Hepatic stellate cell (primary cell): ENCODE data around the gene MUCL3.
A peak's percentile ranks its signal among the peaks of the same experiment; 100 is the strongest.
"Not testable (repeated sequence)": the region's sequence is repeated elsewhere in the genome, so short reads cannot be mapped to it uniquely, and the experiment has no call there.

Experiments used
- DNase-seq: peaks from one replicate; pipeline ENCODE4 v3.0.0; 2011; ENCODE audit warnings: low spot score

Gene MUCL3

DNA sequence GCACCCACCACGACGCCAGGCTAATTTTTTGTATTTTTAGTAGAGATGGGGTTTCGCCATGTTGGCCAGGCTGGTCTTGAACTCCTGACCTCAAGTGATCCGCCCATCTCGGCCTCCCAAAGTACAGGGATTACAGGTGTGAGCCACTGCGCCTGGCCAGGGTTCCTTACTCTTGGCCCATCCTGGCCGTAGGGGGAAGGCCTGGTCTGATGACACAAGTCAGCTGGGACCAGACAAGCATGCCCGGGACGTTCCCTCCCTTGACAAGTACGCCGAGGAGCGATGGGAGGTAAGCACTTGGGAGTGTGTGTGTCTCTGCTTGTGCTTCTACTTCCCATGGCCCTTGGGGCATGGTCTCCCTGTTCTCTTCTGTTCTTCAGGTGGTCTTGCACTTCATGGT, 30.3 kb upstream of the MUCL3 start:
- not testable (repeated sequence) for DNase-seq

DNA sequence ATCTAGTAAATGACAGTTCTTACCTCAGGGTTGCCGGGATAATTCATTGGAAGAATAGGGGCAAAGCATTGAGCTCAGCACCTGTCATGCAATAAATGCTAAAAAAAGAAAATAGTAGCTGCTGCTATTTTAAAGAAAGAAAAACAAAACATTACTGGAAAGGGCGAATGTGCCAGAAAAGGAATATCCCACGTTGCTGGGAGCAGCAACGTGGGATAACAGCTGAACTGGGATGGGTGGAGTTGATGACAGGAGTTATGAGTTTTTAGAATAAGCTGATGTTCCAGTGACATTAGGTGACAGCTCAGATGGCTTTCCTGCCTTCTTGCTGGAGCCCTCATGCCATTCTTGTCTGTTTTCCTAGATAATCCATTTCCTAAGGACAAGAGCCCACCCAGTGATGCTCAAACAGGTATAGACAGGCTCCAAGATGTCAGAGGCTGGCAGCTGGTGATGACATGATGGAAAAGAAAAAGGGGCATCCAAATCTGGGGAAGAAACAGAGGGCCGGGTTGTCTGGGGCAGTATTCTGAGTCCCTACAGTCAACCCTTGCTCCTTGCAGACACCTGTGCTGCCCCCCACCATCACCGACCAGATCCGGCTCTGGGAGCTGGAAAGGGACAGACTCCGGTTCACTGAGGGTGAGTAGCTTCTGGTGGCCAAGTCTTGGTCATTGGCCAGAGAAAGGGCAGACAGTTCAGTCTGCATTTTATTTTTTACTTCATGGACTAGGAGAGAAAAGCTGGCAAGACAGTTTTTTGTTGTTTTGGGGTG, 27.8 kb upstream of the MUCL3 start:
- no peak for DNase-seq

DNA sequence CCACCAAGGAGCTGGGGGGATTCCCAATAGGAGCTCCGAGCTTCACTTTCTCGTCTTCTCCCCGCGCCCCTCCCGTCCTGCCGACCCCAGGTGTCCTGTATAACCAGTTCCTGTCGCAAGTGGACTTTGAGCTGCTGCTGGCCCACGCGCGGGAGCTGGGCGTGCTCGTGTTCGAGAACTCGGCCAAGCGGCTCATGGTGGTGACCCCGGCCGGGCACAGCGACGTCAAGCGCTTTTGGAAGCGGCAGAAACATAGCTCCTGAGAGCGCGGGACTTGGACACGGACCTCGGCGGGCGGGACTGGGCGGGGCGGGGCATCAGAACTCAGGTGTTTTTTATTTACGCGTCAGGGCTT, 27.1 kb upstream of the MUCL3 start:
- no peak for DNase-seq

DNA sequence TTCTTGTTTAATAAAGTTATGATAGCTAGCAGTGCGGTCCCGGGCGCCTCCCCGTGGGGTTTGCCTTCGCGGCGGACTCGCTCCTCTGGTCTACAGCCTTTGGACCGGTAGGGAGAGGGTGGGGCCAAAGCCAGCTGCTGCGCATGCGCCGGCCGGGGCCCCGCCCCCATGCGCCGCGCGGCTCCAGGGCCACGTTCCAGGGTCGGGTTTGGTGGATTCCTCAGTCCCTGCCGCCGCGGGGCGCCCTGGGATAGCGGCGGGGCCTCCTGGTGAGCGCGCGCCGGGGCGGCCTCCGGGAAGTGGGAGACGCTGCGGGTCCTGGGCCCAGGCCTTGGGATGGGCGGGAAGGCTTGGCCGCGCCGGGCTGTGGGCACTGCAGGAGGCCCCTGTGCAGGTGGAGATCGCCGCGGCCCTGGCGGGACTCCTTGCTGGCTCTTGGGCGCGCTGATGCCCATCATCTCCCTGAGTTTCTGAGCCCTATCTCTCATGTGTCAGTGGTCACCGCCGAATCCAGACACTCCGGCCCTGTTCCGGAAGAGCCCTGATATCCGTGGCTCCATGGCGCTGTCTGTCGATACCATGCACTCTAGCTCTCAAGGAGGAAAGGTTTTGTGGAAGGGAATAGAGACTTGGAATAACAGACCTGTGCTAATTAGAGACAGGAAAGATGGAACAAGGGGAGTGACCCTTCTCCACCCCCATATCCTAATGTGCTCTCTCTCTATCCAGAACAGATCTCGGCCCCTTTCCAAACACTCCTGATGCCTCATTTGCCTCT, 26.5 kb upstream of the MUCL3 start, which contains the start of gene VARS2:
VARS2 (plus strand) TSS at position 163 of the 778 bp plus-strand sequence; CDS start at position 762, 599 bp downstream.
- DNase-seq, result peak; percentile 99

DNA sequence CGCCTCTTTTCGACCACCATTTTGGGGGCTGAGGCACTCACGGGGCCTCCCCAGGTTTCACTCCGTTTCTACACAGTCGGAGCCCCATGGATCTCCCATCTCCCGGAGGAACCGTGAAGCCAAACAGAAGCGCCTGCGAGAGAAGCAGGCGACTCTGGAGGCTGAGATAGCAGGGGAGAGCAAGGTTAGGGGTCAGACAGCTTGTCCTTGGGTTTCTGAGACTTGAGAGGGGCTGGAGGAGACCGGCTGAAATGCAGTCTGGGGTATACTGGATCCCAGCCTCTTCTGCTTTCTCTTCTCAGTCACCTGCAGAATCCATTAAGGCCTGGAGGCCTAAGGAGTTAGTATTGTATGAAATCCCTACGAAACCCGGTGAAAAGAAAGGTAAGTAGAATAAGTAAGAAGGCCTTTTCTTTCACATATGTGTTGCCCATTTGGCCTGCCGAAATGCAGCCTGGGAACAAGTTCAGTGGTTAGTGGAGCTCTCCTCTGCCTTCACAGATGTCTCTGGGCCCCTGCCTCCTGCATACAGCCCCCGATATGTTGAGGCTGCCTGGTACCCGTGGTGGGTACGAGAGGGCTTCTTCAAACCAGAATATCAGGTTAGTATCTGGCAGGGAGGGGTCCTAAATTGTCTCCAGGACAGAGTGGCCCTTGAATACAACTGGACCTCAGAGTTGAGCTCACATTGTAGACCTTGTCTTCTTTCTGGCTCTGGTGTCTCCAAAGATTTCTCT, 25.8 kb upstream of the MUCL3 start:
- no peak for DNase-seq

DNA sequence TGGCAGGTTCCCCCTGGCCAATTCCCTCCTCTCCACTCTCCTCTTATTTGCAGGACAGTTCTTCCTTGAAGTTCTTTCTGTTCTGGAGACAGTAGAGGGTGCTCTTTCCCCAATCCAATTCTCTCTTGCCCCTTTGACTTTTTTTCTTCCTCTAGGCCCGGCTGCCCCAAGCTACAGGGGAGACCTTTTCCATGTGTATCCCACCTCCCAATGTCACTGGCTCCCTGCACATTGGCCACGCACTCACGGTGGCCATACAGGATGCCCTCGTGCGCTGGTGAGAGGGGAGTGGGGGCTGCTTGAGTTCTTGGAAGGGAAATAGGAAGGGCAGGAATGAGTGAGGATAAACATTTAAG, 25.2 kb upstream of the MUCL3 start:
- DNase-seq, result peak; percentile 88

DNA sequence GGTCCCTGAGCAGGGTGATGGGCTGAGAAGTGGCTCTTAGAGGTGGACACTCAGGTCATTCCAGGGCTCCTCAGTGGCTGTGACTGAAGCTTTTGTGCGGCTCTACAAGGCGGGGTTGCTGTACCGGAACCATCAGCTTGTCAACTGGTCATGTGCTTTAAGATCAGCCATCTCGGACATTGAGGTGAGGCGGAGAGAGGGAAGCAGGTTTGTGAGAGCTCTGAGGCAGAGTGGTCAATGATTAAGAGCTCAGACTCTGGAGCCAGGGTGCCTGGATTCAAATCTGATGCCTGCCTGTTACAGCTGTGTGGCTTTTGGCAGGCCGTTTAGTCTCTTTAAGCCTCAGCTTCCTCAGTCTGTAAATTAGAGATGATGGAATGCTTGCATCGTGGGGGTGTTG, 23.7 kb upstream of the MUCL3 start:
- DNase-seq, result no peak

DNA sequence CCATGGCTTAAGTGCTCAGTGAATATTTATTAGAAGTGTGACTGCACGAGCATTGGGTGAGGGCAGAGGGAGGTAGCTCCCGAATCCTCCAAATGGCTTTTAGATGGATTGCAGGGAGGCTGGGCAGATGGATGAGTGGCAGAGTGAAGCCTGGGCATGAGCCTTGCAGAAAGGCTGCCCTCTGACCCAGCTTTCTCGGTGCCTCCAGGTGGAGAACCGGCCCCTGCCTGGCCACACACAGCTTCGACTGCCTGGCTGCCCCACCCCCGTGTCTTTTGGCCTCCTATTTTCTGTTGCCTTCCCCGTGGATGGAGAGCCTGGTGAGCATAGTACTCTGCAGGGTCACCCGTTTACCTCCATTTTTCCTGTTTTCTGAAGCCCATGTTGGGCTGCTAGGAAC, 23.3 kb upstream of the MUCL3 start:
- no peak for DNase-seq

DNA sequence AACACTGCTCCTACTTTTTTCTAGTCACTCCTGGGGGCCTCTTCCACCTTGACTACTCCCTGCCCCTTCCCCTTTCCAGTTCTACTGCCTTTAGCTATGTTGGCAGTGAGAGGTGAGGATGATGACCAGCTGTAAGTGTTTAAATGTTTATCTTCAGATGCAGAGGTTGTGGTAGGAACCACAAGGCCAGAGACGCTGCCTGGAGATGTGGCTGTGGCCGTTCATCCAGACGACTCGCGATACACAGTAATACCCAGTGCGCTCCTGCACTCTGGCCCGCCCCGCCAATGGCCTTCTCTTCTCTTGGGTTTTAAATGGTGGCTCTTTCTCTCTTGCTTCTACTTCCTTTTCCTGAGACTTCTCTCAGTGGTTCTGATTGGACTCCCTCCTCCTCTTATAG, 22.1 kb upstream of the MUCL3 start:
- no peak for DNase-seq

DNA sequence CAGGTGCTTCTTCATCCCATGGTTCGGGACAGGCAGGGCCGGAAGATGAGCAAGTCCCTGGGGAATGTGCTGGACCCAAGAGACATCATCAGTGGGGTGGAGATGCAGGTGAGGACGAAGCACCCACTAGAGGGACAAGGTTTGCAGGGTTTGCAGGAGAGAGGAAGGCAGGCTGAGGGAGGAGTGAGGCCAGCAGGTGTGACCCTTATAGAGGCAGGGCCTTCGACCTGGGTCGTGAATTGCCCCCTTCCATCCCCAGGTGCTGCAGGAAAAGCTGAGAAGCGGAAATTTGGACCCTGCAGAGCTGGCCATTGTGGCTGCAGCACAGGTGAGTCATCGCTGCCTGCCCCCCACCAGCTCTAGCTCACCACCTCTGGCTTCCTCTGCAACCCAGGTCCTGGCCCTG, 18.3 kb upstream of the MUCL3 start:
- no peak for DNase-seq

DNA sequence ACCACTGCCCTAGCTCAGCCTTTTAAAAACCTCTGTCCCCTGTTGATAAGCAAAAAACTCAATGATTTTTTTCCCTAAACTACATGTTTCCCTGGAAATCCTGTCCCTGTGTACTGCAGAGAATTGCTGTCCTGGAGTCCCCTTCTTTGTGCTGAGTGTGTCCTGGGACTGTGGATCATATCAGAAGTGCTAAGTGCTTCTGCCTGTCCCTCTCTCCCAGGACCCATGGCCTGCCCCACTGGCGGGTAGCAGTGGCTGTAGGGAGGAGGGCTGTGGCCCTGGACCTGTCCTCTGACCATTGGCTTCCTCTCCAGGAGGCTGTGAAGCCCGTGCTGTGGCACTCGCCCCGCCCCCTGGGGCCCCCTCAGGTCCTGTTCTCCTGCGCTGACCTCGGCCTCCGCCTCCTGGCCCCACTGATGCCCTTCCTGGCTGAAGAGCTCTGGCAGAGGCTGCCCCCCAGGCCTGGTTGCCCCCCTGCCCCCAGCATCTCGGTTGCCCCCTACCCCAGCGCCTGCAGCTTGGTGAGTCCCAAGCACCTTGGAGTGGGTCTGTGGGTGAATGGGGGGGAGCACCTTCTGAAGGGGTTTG, 16.6 kb upstream of the MUCL3 start:
- not testable (repeated sequence) for DNase-seq

DNA sequence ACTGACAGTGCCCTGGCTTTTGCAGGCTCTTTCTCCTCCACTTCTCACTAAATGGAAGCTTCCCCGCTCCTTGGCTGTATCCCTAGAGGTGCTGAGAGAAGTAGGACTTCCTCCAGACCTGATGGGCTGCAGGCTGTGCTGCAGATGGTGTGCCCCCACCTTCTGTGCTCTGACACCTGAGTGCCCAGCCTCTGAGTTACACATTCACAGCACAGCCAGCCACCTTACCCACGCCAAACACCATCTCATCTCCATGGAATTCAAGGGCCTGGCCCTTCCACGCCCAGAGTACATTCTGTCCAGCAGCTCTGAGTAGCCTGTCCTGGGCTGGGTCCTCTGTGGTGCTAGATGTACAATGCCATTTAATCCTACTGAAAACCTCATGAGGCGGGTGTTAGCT, 14.1 kb upstream of the MUCL3 start:
- no peak for DNase-seq

DNA sequence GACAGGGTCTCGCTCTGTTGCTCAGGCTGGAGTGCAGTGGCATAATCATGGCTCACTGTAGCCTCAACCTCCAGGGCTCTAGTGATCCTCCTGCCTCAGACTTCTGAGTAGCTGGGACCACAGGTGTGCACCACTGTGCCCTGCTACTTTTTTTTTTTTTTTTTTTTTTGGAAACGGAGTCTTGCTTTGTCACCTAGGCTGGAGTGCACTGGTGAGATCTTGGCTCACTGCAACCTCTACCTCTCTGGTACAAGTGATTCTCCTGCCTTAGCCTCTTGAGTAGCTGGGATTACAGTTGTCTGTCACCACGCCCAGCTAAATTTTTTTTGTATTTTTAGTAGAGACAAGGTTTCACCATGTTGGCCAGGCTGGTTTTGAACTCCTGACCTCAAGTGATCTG, 13.7 kb upstream of the MUCL3 start:
- not testable (repeated sequence) for DNase-seq

DNA sequence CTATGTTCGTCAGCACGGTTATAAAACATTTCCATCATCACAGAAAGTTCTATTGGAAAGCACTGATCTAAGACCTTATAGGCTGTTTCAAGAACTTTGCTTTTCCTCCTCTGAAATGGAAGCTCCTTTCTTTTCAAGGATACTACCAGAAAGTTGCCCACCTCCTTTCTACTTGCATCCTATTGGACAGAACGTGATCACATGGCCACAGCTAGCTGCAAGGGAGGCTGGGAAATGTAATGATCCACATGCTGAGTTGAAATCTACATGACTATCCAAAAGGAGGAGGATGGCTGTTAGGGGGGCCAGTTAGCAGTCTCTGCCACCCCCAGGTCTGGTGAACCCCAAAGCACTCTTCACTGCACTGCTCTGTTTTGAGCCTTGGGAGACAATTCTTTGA, 12.1 kb upstream of the MUCL3 start:
- DNase-seq, result no peak

DNA sequence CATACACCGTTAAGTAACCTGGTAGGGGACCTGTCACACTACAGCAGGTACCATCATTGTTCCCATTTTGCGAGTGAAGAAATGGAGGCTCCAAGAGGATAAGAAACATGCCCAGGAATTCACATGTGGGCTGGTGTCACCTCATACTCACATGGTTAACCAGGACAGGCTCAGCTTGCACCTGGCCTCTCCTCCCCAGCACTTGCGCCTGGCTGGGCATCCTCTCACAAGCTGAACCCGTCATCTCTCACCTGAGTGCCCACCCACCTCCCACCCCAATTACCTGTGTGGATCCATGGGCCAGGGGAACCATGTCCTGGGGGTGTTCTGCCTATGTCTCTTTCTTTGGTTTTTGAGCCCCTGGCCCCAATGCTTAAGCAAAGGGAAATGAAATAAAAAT, 10.3 kb upstream of the MUCL3 start:
- no peak for DNase-seq

DNA sequence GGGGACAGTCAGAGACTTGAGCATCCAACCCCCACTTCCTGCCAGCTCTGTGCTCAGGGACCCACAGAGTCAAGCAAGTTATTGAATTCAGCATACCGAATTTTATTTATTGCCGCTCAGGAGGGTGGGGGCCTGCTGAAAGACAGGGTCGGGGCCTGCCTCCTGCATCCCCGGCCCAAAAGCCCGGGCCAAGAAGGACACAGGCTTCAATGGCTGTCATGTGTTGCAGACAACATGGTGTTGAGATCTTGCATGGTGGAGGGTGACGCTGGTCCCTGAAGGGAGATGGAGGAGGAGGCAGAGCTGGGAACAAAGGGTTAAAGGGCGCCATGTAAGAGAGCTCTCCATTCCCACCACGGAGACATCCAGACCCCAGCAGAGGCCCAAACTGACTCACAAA, 9.5 kb upstream of the MUCL3 start:
- DNase-seq, result no peak

DNA sequence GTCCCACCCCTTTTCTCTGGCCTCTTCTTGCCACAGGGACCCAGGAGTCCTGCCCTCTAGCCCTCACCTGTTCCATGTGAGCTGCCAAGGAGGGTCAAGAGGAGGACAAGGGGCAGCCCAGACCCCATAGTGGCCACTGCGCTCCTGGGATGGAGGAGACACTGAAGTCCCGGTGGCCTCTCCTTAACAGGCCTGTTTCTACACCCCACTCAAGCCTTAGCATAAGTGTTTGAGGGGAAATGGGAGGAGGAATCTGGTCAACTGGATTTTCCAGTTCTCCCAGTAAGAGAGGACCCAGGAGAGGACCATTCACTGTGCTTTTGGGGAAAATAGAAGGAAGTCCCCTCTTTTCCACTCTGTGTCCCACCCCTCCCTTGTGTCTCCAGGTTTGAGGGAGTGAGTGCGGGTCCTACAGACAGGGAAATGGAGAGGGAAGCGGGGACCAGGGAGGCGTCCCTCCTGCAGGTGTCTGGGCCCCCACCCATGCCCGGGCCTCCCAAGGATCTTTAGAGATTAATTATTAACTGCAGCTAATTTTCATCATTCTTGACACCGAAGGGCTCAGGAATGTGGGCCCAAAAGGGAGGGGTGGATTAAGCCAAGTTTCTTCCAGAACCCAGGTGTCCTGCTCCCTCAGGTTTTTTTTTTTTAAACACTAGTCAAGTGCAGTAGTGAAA, 8.7 kb upstream of the MUCL3 start, which contains the start of gene SFTA2:
SFTA2 (minus strand) TSS at position 202 of the 677 bp plus-strand sequence; CDS start at position 128, 74 bp downstream.
- DNase-seq, result no peak

DNA sequence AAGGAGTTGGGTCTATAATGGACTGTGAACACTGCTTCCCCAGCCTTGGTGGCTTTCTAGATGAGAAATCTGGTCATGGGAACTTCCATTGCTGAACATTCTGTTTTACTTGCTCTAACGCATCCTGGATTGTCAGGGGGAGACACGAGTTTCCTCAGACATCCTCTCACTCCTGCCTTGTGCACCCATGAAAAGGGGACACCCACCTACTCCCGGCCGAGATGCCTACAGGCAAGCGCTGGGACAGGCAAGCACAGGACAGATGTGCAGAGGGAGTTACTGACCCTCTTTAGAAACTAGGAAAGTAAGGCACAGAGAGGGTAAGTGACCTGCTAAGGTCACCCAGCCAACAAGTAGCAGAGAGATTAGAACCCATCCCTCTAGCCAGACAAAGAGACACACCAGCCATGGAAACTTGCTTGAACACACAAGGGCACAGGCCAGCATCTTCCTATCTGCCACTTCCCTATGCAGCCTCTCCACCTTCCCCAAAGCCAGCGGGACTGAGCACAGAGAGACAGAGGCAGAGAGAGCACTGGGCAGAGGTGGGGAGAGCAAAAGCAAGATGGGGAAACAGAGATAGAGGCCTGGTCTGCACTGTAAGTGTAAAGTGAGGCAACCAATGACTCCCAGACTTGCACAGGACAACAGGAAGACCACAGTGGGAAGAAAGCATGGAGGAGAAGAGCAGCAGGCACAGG, 8.0 kb upstream of the MUCL3 start:
- DNase-seq, result no peak

DNA sequence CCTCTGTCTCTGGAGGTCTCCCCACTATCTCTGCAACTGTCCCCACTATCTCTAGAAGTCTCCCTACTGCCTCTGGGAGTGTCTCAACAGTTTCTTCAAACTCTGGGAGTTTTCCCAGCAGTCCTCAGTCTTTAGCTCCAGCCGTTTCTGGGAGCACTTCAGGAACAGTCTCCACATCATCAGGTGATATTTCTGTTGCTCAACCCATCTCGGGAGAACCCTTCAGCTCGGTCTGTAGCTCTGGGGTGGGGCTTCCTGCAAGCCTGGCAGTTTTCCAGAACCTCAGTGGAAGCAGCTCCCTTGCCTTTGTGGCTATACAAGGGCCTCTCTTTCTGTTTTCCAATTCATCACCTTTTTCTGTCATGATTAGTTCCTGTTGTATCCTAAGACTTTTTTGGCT, 5.8 kb upstream of the MUCL3 start:
- DNase-seq, result no peak

DNA sequence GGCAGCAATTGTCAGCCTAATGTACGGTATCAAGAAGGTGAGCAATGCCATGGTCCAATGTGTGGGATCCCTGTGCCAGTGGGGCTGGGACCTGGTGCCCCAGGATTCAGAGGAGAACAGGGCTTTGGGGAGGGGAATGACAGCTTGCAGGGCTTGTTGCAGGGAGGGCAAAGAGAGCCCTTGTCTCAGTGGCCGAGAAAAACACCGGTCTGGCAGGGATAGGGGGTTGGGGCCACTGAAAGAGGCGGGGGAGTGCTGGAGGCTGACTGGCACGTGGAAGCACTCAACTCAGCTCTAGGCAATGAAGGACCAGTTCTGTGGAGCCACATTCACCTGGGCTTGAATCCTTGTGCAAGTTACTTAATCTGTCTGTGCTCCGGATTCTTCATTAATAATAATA, 3.5 kb upstream of the MUCL3 start:
- DNase-seq, result no peak

DNA sequence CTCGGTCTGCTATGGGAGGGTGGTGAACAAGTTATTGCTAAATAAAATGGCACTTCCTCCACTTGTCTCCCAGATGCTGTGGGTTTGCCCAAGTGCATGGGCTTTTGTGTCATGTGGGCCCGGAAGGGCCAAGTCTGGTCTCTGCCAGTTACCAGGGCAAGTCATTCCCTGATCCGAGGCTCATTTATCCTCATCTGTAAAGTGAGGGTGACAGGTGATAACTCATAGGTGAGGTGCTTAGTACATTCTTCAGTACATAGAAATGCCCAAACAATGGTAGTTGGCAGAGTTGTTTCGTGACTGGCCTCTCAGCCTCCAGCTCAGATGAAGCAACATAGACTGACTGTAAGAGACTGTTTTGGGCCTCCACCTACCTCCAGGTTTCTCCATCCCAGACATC, 2.0 kb upstream of the MUCL3 start:
- no peak for DNase-seq
